AML-193 (cell line): Measurements from ENCODE around the gene FUT2.
"Not testable (repeated sequence)": the region's sequence is repeated elsewhere in the genome, so short reads cannot be mapped to it uniquely, and the experiment has no call there.

Experiments
- DNase-seq, 2 experiments: peaks; one replicate each; lab custom pipeline; 2025; lab: John Stamatoyannopoulos, UW

FUT2 gene

GRCh38 chr19:48702701-48703100, 6.9 kb downstream of the FUT2 start:
- DNase-seq = no peak

- DNase-seq = no peak
Measured at GRCh38 chr19:48703316-48703715, 7.5 kb downstream of the FUT2 start.

DNA sequence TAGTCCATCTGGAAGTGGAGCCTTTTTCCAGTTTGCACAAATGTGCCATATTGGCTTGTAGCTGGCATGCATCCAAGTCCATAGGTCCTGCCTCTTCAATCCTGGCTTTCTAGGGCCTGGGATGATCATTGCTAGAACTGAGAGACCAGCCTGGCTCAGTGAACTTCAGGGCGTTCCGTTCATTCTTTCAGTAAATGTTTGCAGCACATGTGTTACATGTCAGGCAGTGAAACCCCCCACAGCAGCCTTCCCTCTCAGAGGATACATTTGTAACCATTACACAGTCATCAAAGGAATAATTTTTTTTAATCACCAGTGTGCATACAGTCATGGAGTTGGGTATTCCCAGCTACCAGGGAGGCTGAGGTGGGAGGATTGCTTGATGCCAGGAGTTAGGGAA, 9.7 kb downstream of the FUT2 start:
- no peak for DNase-seq

- DNase-seq = no peak
Measured at GRCh38 chr19:48708471-48708870, 12.7 kb downstream of the FUT2 start.

GRCh38 chr19:48711106-48711662, 15.4 kb downstream of the FUT2 start:
- DNase-seq = no peak

GRCh38 chr19:48713041-48713863, 17.5 kb downstream of the FUT2 start:
- peak; percentile 0 to 1 for DNase-seq

GRCh38 chr19:48713864-48714755, 18.3 kb downstream of the FUT2 start:
- peak; percentile 98 to 99 for DNase-seq

DNA sequence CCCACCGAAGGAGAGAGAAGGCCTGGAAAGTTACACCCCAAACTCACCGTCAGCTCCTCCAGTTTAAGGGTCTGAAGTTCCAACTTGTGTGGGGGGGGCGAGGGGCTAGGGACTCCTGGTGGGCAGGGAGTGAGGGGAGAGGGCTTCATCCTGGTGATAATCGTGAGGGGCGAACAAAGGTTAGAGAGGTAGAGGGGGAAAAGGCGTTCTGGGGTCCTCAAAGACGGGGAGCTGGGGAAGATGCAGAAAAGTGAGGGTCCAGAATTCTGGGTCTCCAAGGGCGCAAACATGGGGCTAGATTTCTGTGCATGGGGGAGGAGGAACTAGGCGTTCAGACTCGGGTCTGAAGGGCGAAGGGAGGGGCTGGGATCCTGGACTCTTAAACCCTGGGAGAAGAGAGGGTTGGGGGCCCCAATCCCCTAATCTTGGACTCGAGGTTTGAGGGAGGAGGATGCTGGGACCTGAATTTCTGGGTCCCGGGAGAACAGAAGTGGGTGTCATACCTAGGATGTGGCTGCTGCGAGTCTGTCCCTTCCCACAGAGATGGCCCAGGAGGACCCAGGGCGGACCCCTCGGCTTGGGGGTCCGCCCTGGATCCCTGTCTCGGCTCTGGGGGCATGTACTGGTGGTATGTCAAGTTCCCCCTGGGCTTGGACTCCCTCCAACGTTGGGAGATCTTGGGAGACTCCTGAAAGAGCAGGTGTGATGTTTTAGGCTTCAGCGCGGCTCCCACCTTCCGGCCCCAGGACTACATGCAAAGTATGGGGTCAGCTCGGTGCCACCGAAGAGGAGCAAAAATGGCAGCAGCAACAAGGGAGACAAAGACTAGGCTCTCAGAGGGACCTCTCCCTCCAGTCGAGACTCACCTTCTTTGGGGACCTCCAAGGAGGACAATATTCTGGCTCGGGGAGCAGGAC, 19.2 kb downstream of the FUT2 start:
- no peak for DNase-seq

GRCh38 chr19:48715681-48716171, 20.0 kb downstream of the FUT2 start:
- no peak for DNase-seq

DNA sequence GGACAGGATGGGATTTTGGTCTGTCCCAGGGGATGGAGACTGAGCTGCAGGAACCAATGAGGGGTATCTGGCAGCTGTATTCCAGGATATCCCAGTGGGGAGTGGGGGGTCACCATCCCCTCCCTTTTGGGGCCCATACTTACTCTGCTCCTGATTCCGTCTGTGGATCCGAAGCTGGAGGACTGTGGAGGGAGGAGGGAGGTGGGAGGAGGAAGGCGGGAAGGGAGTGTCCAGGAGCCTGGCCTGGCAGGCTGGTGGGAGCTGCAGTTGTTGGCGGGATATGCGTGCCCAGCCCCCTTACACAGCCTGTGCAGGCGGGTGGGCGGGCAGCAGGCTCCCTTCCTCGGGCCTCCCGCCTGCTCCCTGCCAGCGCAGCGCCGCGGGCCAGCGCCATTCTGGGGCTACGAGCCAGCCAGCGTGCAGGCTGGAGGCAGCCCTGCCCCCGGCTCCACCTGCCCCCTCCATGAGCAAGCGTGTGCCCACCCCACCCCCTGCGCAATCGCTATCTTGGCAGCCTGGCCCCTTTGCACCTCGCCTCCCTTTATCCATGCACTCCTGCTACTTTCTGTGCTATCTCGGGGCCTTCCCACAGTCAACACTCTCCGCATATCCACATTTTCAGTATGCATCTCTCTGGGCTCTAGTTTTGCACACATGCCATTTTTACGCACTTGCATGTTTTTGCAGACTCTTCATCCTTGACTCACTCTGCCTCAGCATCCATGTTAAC, 21.0 kb downstream of the FUT2 start:
- DNase-seq = no peak

DNA sequence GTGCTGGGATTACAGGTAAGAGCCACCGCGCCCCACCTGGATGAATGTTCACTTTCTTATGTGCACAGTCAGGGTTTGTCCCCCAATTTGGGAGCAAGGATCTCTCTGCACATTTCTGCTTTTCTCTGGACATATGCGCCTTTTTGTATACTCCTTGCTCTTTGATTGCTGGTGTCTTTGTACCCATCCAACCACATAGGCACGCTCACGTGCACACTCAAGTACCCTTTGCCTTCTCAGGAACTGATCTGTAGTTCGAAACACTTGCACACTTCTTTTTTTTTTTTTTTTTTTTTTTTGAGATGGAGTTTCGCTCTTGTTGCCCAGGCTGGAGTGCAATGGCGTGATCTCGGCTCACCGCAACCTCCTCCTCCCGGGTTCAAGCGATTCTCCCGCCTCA, 22.3 kb downstream of the FUT2 start:
- DNase-seq = not testable (repeated sequence)

GRCh38 chr19:48718711-48719231, 23.0 kb downstream of the FUT2 start:
- DNase-seq = no peak

DNA sequence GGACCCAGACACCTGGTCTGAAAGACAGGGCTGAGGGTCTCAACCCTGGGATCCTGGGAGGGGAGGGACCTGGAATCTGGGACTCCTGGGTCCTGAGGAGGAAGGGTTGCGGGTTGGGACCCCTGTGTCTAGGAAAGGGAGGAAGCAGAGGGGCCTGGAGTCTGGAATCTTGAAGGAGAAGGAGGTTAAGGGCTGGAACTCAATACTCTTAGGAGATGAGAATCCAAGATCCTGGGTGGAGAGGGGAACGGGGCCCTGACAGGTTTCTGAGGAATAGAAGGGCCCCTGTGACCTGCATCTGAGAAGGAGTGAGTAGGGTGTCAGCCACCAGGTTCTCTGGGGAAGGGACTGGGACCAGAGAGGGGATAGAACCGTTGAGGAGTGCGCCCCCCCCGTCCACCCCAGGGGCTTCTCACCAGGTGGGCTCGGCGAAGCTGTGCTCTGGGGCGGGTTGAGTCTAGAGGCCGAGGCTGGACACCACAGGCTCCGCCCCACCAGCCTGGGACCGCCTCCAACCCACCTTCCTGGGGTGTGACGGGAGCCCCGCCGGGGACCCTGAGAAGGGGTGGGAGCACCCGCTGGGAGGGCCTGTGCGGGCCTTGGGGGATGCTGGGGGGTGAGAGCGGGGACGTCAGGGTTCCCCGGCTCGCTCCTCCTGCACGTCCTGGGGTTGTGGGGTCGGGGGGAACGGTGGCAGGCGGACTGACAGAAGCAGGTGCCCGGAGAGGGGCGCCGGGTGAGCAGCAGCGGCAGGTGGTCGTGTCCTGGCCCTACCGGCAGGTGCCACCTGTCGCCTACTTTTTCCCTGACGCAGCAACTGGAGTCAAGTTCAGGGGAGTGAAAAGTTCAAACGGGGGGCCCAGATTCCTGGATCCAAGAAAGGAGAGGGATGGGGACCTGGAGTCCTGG, 23.7 kb downstream of the FUT2 start, which contains the start of gene MAMSTR:
MAMSTR (minus strand) TSS at position 463 of the 909 bp plus-strand sequence. CDS start 694 bp downstream, outside the sequence.
- DNase-seq = no peak

DNA sequence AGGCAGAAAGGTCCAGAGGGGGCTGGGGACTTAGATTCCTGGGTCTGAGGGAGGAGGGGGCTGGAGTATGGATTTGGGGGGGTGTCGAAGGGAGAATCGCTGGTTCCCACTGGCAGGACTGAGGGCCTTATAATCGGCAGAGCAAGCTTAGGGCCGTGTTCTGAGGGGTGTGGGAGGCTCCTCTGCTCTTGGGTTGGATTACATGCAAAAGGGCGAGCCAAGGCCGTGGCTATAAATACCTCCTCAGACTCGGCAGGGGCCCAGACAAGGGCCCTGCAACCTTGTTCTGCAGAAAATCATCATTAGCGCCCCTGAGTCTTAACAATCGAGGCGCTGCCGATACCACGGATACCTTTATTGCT, 24.5 kb downstream of the FUT2 start:
- DNase-seq = no peak

DNA sequence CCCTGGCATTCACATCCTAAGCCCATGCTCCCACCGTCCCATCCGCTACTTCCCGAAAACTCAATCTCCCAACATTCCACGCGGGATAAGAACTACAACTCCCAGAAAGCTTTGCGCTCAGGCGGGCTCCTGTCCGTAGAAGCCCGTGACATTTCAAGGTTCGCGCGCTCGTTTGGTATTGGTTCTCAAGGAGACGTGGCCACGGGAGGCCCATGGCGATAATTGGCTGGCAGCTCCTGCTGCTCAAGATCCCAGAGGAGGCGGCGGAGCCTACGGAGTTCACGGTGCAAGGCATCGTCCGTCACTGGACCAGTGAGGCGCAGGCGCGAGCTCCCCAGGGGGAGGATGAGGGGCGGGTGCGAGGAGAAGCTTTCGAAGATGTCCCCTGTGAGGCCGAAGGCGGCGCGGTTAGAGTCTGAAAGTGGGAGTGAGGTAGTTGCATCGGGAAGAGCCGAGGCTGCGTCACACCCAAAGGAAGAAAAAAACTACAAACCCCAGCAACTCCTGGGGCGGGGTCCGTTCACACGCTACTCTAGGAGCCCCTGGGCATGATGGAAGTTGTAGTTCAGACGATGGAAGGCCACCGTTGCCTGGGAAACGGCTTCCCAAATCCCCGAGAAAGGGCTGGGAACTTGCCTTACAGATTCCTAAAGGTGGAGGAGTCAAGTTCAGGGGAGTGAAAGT, 25.0 kb downstream of the FUT2 start:
- no peak for DNase-seq

GRCh38 chr19:48722196-48722708, 26.5 kb downstream of the FUT2 start:
- DNase-seq = no peak

GRCh38 chr19:48724796-48725753, 29.3 kb downstream of the FUT2 start:
- peak; percentile 43 to 52 for DNase-seq
